ENCODE data around the gene USP8. TPM values are rescaled to one million over a fixed set of nuclear protein-coding genes. Genes with fewer than 3 reads are reported as not detected.
A peak's percentile ranks its signal among the peaks of the same experiment; 100 is the strongest.

Gene USP8
- total and polyA plus RNA-seq, 2 donors (not counting 1 experiment from before 2014, with no cell fraction given) = 25.7 to 126 TPM

DNA sequence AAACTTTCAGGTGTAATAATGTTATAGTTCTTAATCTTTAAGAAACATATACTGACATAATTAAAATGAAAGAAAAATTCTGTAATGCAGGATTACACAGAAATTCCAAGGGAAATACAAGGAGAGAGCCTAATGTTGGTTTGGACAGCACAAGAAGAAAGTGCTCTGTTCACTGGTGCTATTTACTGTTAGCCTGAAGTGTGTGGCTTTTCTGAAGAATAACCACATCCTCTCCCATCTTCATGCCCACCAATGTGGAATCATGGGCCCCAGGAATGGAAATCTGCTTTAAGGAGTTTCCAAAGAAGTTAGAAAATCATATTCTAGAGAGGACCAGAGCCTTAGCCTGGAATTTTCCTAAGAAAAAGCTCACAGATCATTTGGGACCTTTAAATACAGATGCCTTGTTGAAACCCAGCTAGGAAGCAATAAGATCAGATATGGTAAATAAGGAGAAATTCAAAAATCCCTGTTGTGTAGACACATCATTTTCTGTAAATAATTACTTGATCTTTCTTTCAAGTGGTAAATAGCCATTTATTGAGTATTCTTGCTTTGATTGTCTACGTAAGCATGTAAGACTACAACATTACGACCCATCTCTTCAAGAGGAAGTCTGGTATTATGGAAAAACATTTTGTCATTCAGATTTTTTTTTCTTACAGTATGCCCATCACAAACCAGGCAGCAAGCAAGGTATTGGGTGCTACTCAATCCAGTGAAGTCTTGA, 132.6 kb downstream of the USP8 start:
- WGBS (ENCODE audit: insufficient coverage) = no CpG with 5 or more reads among the region's 2 CpGs
- H3K36me3 ChIP-seq (replicated peaks in 1 of 2; ENCODE audit: control extremely low read depth in 1 of 2, control insufficient read depth in 1 of 2, extremely low read depth in 1 of 2, insufficient read depth in 2 of 2, low read length in 1 of 2) = peaks cover 5% of the 10 kb centered on the region in 2 experiments
- TF ChIP-seq EZH2 (IDR thresholded peaks at IDR 0.05; ENCODE audit: borderline replicate concordance, insufficient read depth, low read depth, low read length, poor library complexity, severe bottlenecking) = no peak
- no peak for TF ChIP-seq CTCF (IDR thresholded peaks at IDR 0.05)
- no peak overlapping the region for H2AFZ ChIP-seq (ENCODE audit: insufficient read depth, low read depth, low read length, poor library complexity, severe bottlenecking)
- Mint-ChIP-seq H3K27me3 (no peaks in the 10 kb centered on the region), H3K27ac (no peak overlapping the region), H3K4me1 (no peaks in the 10 kb centered on the region), H3K4me3 (no peak overlapping the region), H3K9me3 (ENCODE audit: insufficient read depth) (no peaks in the 10 kb centered on the region)
- POLR2A ChIA-PET = no interaction called here
- H3K27me3 ChIP-seq (replicated peaks in 1 of 4; ENCODE audit: control extremely low read depth in 1 of 4, control insufficient read depth in 3 of 4, insufficient read depth in 4 of 4, low read length in 3 of 4) = no peaks in the 10 kb centered on the region
- intact Hi-C loops (cut with micrococcal nuclease) = no loop called here
- no peak for ATAC-seq (ENCODE audit: low read depth)
- peaks cover 0 to 8% (median 0%) of the 10 kb centered on the region in 3 donors for H3K9me3 ChIP-seq (ENCODE audit: control extremely low read depth in 1 of 3, control insufficient read depth in 2 of 3, insufficient read depth in 1 of 3, low read length in 2 of 3)
- no peak for DNase-seq
- H3K4me2 ChIP-seq (replicated peaks; ENCODE audit: low read depth, low read length, poor library complexity, severe bottlenecking) = no peak overlapping the region
- no peak overlapping the region for H3K4me3 ChIP-seq (ENCODE audit: control extremely low read depth in 1 of 5, extremely low read depth in 1 of 5, insufficient read depth in 1 of 5, low read depth in 2 of 5, low read length in 4 of 5)
- H3K27ac ChIP-seq (ENCODE audit: low read length in 2 of 2) = peak overlapping the region in 1 of 2 donors; percentile 12
- CTCF ChIA-PET = no interaction called here
- no peaks in the 10 kb centered on the region for H3K79me2 ChIP-seq (ENCODE audit: control insufficient read depth, insufficient read depth, low read length)
- no peaks in the 10 kb centered on the region for H3K4me1 ChIP-seq (ENCODE audit: control insufficient read depth in 2 of 2, insufficient read depth in 2 of 2, low read length in 2 of 2)
- H4K20me1 ChIP-seq (ENCODE audit: control insufficient read depth, insufficient read depth, low read length, poor library complexity, severe bottlenecking) = no peaks in the 10 kb centered on the region
- H3K9ac ChIP-seq (ENCODE audit: low read length) = no peak overlapping the region

DNA sequence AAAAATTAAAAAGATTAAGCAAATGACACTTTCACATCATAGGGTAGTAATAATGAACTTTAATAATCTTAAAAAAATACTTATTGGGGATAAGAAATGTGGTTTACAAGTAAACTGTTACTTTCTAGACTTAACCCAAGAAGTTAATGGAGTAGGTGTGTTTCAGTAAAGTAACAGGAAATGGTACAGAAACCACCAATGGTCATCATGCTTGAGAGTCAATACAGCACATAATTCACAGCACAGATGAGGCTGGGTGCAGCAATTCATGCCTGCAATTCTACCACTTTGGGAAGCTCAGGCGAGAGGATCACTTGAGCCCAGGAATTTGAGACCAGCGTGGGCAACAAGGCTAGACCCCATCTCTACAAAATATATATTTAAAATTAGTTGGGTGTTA, 133.8 kb downstream of the USP8 start:
- no peak overlapping the region for H3K4me3 ChIP-seq (ENCODE audit: control extremely low read depth in 1 of 5, extremely low read depth in 1 of 5, insufficient read depth in 1 of 5, low read depth in 2 of 5, low read length in 4 of 5)
- TF ChIP-seq EZH2 (IDR thresholded peaks at IDR 0.05; ENCODE audit: borderline replicate concordance, insufficient read depth, low read depth, low read length, poor library complexity, severe bottlenecking) (no peak), CTCF (IDR thresholded peaks at IDR 0.05) (no peak)
- Mint-ChIP-seq H3K4me3 (no peak overlapping the region), H3K27me3 (no peaks in the 10 kb centered on the region), H3K27ac (no peak overlapping the region), H3K4me1 (no peaks in the 10 kb centered on the region), H3K9me3 (ENCODE audit: insufficient read depth) (no peaks in the 10 kb centered on the region)
- no peak overlapping the region for H3K4me2 ChIP-seq (replicated peaks; ENCODE audit: low read depth, low read length, poor library complexity, severe bottlenecking)
- no peaks in the 10 kb centered on the region for H3K79me2 ChIP-seq (ENCODE audit: control insufficient read depth, insufficient read depth, low read length)
- DNase-seq (no peak), ATAC-seq (ENCODE audit: low read depth) (no peak)
- H3K9me3 ChIP-seq (ENCODE audit: control extremely low read depth in 1 of 3, control insufficient read depth in 2 of 3, insufficient read depth in 1 of 3, low read length in 2 of 3) = peaks cover 0 to 6% (median 0%) of the 10 kb centered on the region in 3 donors
- ChIA-PET POLR2A (no interaction called here), CTCF (no interaction called here)
- peaks cover 5 to 11% of the 10 kb centered on the region in 2 experiments for H3K36me3 ChIP-seq (replicated peaks in 1 of 2; ENCODE audit: control extremely low read depth in 1 of 2, control insufficient read depth in 1 of 2, extremely low read depth in 1 of 2, insufficient read depth in 2 of 2, low read length in 1 of 2)
- H2AFZ ChIP-seq (ENCODE audit: insufficient read depth, low read depth, low read length, poor library complexity, severe bottlenecking) = no peak overlapping the region
- H3K9ac ChIP-seq (ENCODE audit: low read length) = no peak overlapping the region
- no peaks in the 10 kb centered on the region for H4K20me1 ChIP-seq (ENCODE audit: control insufficient read depth, insufficient read depth, low read length, poor library complexity, severe bottlenecking)
- H3K27ac ChIP-seq (ENCODE audit: low read length in 2 of 2) = no peak overlapping the region
- no peaks in the 10 kb centered on the region for H3K27me3 ChIP-seq (replicated peaks in 1 of 4; ENCODE audit: control extremely low read depth in 1 of 4, control insufficient read depth in 3 of 4, insufficient read depth in 4 of 4, low read length in 3 of 4)
- no CpG with 5 or more reads among the region's 2 CpGs for WGBS (ENCODE audit: insufficient coverage)
- intact Hi-C loops (cut with micrococcal nuclease) = no loop called here
- no peaks in the 10 kb centered on the region for H3K4me1 ChIP-seq (ENCODE audit: control insufficient read depth in 2 of 2, insufficient read depth in 2 of 2, low read length in 2 of 2)

All from B cell (primary cell).